Osteoblast (primary cell): ENCODE measurements around the gene SAA2. TPM values are rescaled to one million over a fixed set of nuclear protein-coding genes. Genes with fewer than 3 reads are reported as not detected.

Experiments used
- DNase-seq: peaks from one replicate; pipeline ENCODE4 v3.0.0; 2011; ENCODE audit warnings: low spot score, mixed read lengths; ENCODE audit not compliant: insufficient read length; ENCODE audit errors: missing footprints
- H2AFZ ChIP-seq: 2 replicates; pipeline ENCODE4 v1.6.0; 2011; ENCODE audit warnings: mild to moderate bottlenecking, low read length
- H3K27ac ChIP-seq: 2 replicates; pipeline ENCODE4 v1.5.1; 2011; ENCODE audit warnings: mild to moderate bottlenecking, low read depth, low read length, moderate library complexity
- H3K27me3 ChIP-seq: 2 replicates; pipeline ENCODE4 v1.6.0; 2012; ENCODE audit warnings: mild to moderate bottlenecking, control low read depth, inconsistent platforms, low read length, moderate library complexity; ENCODE audit not compliant: insufficient read depth
- H3K36me3 ChIP-seq: 2 replicates; pipeline ENCODE4 v1.5.1; 2011; ENCODE audit warnings: mild to moderate bottlenecking, low read length, control low read depth, moderate library complexity; ENCODE audit not compliant: insufficient read depth
- H3K4me1 ChIP-seq: 2 replicates; pipeline ENCODE4 v1.5.1; 2011; ENCODE audit warnings: mild to moderate bottlenecking, low read length, control low read depth, moderate library complexity; ENCODE audit not compliant: insufficient read depth
- H3K4me2 ChIP-seq: 2 replicates; pipeline ENCODE4 v1.6.0; 2011; ENCODE audit warnings: mild to moderate bottlenecking, low read length; ENCODE audit not compliant: insufficient read depth
- H3K4me3 ChIP-seq: fragments of 200-600 bp; sonication (generic); 3 replicates; pipeline ENCODE4 v1.5.1; 2012; ENCODE audit warnings: mild to moderate bottlenecking, low read length, inconsistent platforms; ENCODE audit not compliant: insufficient read depth
- H3K79me2 ChIP-seq: 2 replicates; pipeline ENCODE4 v1.6.0; 2012; ENCODE audit warnings: mild to moderate bottlenecking, low read length, control low read depth, inconsistent platforms; ENCODE audit not compliant: insufficient read depth
- H3K9me3 ChIP-seq: 2 replicates; pipeline ENCODE4 v1.5.1; 2011; ENCODE audit warnings: low read depth, low read length, control low read depth
- H4K20me1 ChIP-seq: 2 replicates; pipeline ENCODE4 v1.6.0; 2012; ENCODE audit warnings: mild to moderate bottlenecking, low read length, control low read depth; ENCODE audit not compliant: insufficient read depth
- CTCF ChIP-seq: IDR thresholded peaks from 2 replicates; pipeline ENCODE4 v1.5.1; 2011; ENCODE audit warnings: mild to moderate bottlenecking, low read depth, low read length, moderate library complexity; ENCODE audit errors: extremely low read depth
- total RNA-seq: library from RNA; depleted of rRNA; stranded (reverse); fragments of >200 nt; gene quantifications from 2 replicates; pipeline ENCODE4 v1.2.3, GENCODE V29; 2012

Gene SAA2
- total RNA-seq, 1 donor = under 0.01 TPM

GRCh38 chr11:18235394-18236334, 12.8 kb downstream of the SAA2 start:
- TF ChIP-seq CTCF = no peak
- no peak overlapping the region for H3K4me2 ChIP-seq
- H3K4me1 ChIP-seq = no peaks in the 10 kb centered on the region
- no peaks in the 10 kb centered on the region for H3K9me3 ChIP-seq
- H3K79me2 ChIP-seq = no peaks in the 10 kb centered on the region
- H3K27ac ChIP-seq = no peak overlapping the region
- no peak overlapping the region for H3K4me3 ChIP-seq
- no peaks in the 10 kb centered on the region for H4K20me1 ChIP-seq
- H2AFZ ChIP-seq = no peak overlapping the region
- H3K27me3 ChIP-seq = peaks cover 18% of the 10 kb centered on the region
- DNase-seq = no peak
- no peaks in the 10 kb centered on the region for H3K36me3 ChIP-seq

GRCh38 chr11:18233912-18234311, 14.6 kb downstream of the SAA2 start:
- Histone ChIP-seq H3K4me2 (no peak overlapping the region), H3K27ac (no peak overlapping the region), H3K4me3 (no peak overlapping the region), H2AFZ (no peak overlapping the region), H4K20me1 (no peaks in the 10 kb centered on the region), H3K79me2 (no peaks in the 10 kb centered on the region), H3K27me3 (peaks cover 18% of the 10 kb centered on the region), H3K36me3 (no peaks in the 10 kb centered on the region), H3K9me3 (no peaks in the 10 kb centered on the region), H3K4me1 (no peaks in the 10 kb centered on the region)
- no peak for TF ChIP-seq CTCF
- DNase-seq = no peak

GRCh38 chr11:18230859-18231258, 17.6 kb downstream of the SAA2 start:
- Histone ChIP-seq H3K36me3 (no peaks in the 10 kb centered on the region), H3K27me3 (peaks cover 4% of the 10 kb centered on the region), H3K4me2 (no peak overlapping the region), H2AFZ (no peak overlapping the region), H3K9me3 (no peaks in the 10 kb centered on the region), H3K4me3 (no peak overlapping the region), H3K27ac (no peak overlapping the region), H3K79me2 (no peaks in the 10 kb centered on the region), H4K20me1 (no peaks in the 10 kb centered on the region), H3K4me1 (no peaks in the 10 kb centered on the region)
- DNase-seq = no peak
- TF ChIP-seq CTCF = no peak

- Histone ChIP-seq H4K20me1 (no peaks in the 10 kb centered on the region), H2AFZ (no peak overlapping the region), H3K27me3 (peaks cover 2% of the 10 kb centered on the region), H3K27ac (no peak overlapping the region), H3K4me1 (no peaks in the 10 kb centered on the region), H3K79me2 (no peaks in the 10 kb centered on the region), H3K9me3 (no peaks in the 10 kb centered on the region), H3K36me3 (no peaks in the 10 kb centered on the region), H3K4me2 (no peak overlapping the region), H3K4me3 (no peak overlapping the region)
- TF ChIP-seq CTCF = no peak
- no peak for DNase-seq
Observed at GRCh38 chr11:18229501-18229900, 19.0 kb downstream of the SAA2 start.
